ENCODE results near the gene CLDN18. TPM values are rescaled to one million over a fixed set of nuclear protein-coding genes. Genes with fewer than 3 reads are reported as not detected.
A peak's percentile ranks its signal among the peaks of the same experiment; 100 is the strongest.

CLDN18 gene
- total RNA-seq, 1 experiment from 2014 or later: 0.13 TPM

DNA sequence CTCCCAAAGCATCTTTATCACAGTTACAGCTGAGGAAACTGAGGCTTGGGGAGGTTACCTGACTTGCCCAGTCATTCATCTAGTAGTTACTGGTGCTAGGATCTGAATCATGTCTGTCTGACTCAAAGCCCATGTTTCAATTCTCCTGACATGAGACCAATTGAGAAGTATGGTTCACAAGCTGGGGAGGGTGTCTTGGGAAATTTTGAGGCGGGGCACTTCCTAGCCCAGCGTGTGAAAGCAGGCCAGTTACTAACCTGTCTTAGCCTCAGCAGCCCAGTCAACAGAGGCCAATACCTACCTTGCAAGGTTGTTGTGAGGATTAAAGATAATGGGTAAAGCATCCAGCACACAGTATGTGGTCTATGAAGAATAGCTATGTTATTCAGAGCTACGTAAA, 37.0 kb downstream of the CLDN18 start:
- Mint-ChIP-seq H3K27ac (no peak overlapping the region), H3K36me3 (no peaks in the 10 kb centered on the region), H3K4me3 (no peak overlapping the region), H3K9me3 (no peaks in the 10 kb centered on the region), H3K4me1 (peaks cover 18% of the 10 kb centered on the region), H3K27me3 (ENCODE audit: low read depth) (no peaks in the 10 kb centered on the region)
- no peak for DNase-seq (ENCODE audit: low spot score)
- CTCF ChIA-PET: interaction anchor here (0.9 to 1.5 kb wide), 7 partner anchors 13 to 1033 kb away, joined by 3 to 6 read pairs (median 3); partner anchors contain the start of gene DZIP1L
- TF ChIP-seq ESRRA (CRISPR knock-in tag; IDR thresholded peaks at IDR 0.05; ENCODE audit: borderline replicate concordance): no peak
- no peak for TF ChIP-seq ZBTB43 (CRISPR knock-in tag; IDR thresholded peaks at IDR 0.05)
- TF ChIP-seq SMAD3 (CRISPR knock-in tag; IDR thresholded peaks at IDR 0.05; ENCODE audit: borderline replicate concordance): no peak
- TF ChIP-seq CREM (CRISPR knock-in tag; IDR thresholded peaks at IDR 0.05): no peak
- TF ChIP-seq, protein P1, sequence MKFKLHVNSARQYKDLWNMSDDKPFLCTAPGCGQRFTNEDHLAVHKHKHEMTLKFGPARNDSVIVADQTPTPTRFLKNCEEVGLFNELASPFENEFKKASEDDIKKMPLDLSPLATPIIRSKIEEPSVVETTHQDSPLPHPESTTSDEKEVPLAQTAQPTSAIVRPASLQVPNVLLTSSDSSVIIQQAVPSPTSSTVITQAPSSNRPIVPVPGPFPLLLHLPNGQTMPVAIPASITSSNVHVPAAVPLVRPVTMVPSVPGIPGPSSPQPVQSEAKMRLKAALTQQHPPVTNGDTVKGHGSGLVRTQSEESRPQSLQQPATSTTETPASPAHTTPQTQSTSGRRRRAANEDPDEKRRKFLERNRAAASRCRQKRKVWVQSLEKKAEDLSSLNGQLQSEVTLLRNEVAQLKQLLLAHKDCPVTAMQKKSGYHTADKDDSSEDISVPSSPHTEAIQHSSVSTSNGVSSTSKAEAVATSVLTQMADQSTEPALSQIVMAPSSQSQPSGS (CRISPR knock-in tag; IDR thresholded peaks at IDR 0.05; ENCODE audit: borderline replicate concordance, low read depth): no peak
- ATAC-seq: peak; percentile 60; the same call in 1 of the 2 replicates
- POLR2A ChIA-PET: no interaction called here

DNA sequence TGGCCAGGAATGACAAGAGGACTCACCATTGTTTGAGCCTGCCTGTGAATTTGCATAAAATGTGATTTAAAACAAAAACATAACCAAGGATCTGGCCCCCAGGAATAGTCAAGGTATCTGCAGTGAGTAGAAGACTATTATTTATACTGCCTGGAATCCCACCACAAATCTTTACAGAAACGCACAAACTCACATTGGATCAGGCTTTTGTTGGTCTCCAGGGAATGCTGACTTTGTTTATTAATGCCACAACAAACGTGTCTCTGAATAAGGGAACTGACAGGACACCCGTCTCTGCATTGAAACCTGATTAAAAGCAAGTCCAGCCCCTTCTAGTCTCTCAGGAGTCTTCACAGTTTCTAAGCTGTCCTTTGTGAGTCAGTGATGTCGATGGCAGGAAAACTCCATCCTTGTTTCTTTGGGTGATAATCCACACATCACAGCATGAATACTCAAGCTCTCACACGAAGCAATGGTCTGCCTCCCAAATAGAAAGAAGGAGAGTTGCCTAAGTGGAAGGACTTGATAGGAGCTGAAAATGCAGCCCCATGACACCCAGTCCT, 37.7 kb downstream of the CLDN18 start:
- Mint-ChIP-seq H3K4me1 (peaks cover 18% of the 10 kb centered on the region), H3K4me3 (no peak overlapping the region), H3K9me3 (no peaks in the 10 kb centered on the region), H3K27ac (peak overlapping the region; percentile 5; the same call in 1 of the 2 replicates), H3K36me3 (no peaks in the 10 kb centered on the region), H3K27me3 (ENCODE audit: low read depth) (no peaks in the 10 kb centered on the region)
- no peak for DNase-seq (ENCODE audit: low spot score)
- ATAC-seq: no peak
- ChIA-PET CTCF (interaction anchor here (0.9 to 1.5 kb wide), 7 partner anchors 13 to 1034 kb away, joined by 3 to 6 read pairs (median 3); partner anchors contain the start of gene DZIP1L), POLR2A (interaction anchor here (0.6 kb wide), 1 partner anchor 106 kb away, joined by 4 read pairs; no protein-coding TSS in a partner anchor)
- TF ChIP-seq SMAD4 (CRISPR knock-in tag; IDR thresholded peaks at IDR 0.05) (no peak), FOXP1 (CRISPR knock-in tag; IDR thresholded peaks at IDR 0.05; ENCODE audit: borderline replicate concordance) (no peak), SMAD3 (CRISPR knock-in tag; IDR thresholded peaks at IDR 0.05; ENCODE audit: borderline replicate concordance) (no peak), ESRRA (CRISPR knock-in tag; IDR thresholded peaks at IDR 0.05; ENCODE audit: borderline replicate concordance) (no peak), ZNF671 (CRISPR knock-in tag; IDR thresholded peaks at IDR 0.05) (no peak), IRF2 (CRISPR knock-in tag; IDR thresholded peaks at IDR 0.05; ENCODE audit: borderline replicate concordance, low read depth) (no peak), ZBTB43 (CRISPR knock-in tag; IDR thresholded peaks at IDR 0.05) (no peak), TP53 (CRISPR knock-in tag; IDR thresholded peaks at IDR 0.05) (no peak), PREB (CRISPR knock-in tag; IDR thresholded peaks at IDR 0.05; ENCODE audit: borderline replicate concordance) (no peak), AR (CRISPR knock-in tag; IDR thresholded peaks at IDR 0.05) (no peak), JAZF1 (CRISPR knock-in tag; IDR thresholded peaks at IDR 0.05) (no peak), PRRX2 (CRISPR knock-in tag; IDR thresholded peaks at IDR 0.05) (no peak)
- TF ChIP-seq, protein P2, sequence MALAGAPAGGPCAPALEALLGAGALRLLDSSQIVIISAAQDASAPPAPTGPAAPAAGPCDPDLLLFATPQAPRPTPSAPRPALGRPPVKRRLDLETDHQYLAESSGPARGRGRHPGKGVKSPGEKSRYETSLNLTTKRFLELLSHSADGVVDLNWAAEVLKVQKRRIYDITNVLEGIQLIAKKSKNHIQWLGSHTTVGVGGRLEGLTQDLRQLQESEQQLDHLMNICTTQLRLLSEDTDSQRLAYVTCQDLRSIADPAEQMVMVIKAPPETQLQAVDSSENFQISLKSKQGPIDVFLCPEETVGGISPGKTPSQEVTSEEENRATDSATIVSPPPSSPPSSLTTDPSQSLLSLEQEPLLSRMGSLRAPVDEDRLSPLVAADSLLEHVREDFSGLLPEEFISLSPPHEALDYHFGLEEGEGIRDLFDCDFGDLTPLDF (CRISPR knock-in tag; IDR thresholded peaks at IDR 0.05): no peak
- TF ChIP-seq, protein P3, sequence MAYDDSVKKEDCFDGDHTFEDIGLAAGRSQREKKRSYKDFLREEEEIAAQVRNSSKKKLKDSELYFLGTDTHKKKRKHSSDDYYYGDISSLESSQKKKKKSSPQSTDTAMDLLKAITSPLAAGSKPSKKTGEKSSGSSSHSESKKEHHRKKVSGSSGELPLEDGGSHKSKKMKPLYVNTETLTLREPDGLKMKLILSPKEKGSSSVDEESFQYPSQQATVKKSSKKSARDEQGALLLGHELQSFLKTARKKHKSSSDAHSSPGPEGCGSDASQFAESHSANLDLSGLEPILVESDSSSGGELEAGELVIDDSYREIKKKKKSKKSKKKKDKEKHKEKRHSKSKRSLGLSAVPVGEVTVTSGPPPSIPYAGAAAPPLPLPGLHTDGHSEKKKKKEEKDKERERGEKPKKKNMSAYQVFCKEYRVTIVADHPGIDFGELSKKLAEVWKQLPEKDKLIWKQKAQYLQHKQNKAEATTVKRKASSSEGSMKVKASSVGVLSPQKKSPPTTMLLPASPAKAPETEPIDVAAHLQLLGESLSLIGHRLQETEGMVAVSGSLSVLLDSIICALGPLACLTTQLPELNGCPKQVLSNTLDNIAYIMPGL (CRISPR knock-in tag; IDR thresholded peaks at IDR 0.05): no peak
- TF ChIP-seq, protein P4, sequence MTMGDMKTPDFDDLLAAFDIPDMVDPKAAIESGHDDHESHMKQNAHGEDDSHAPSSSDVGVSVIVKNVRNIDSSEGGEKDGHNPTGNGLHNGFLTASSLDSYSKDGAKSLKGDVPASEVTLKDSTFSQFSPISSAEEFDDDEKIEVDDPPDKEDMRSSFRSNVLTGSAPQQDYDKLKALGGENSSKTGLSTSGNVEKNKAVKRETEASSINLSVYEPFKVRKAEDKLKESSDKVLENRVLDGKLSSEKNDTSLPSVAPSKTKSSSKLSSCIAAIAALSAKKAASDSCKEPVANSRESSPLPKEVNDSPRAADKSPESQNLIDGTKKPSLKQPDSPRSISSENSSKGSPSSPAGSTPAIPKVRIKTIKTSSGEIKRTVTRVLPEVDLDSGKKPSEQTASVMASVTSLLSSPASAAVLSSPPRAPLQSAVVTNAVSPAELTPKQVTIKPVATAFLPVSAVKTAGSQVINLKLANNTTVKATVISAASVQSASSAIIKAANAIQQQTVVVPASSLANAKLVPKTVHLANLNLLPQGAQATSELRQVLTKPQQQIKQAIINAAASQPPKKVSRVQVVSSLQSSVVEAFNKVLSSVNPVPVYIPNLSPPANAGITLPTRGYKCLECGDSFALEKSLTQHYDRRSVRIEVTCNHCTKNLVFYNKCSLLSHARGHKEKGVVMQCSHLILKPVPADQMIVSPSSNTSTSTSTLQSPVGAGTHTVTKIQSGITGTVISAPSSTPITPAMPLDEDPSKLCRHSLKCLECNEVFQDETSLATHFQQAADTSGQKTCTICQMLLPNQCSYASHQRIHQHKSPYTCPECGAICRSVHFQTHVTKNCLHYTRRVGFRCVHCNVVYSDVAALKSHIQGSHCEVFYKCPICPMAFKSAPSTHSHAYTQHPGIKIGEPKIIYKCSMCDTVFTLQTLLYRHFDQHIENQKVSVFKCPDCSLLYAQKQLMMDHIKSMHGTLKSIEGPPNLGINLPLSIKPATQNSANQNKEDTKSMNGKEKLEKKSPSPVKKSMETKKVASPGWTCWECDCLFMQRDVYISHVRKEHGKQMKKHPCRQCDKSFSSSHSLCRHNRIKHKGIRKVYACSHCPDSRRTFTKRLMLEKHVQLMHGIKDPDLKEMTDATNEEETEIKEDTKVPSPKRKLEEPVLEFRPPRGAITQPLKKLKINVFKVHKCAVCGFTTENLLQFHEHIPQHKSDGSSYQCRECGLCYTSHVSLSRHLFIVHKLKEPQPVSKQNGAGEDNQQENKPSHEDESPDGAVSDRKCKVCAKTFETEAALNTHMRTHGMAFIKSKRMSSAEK (CRISPR knock-in tag; IDR thresholded peaks at IDR 0.05; ENCODE audit: borderline replicate concordance): no peak
